NCI-H1105 (cell line): ENCODE results near the gene SOX5.

Experiments used
- DNase-seq: peaks from one replicate; lab custom pipeline; 2025; lab: John Stamatoyannopoulos, UW

The SOX5 gene

GRCh38 chr12:23600919-23601318 lies 348.6 kb downstream of the SOX5 start:
- no peak for DNase-seq

GRCh38 chr12:23596568-23596967 lies 352.9 kb downstream of the SOX5 start:
- DNase-seq, result no peak

GRCh38 chr12:23587833-23588559 lies 361.5 kb downstream of the SOX5 start:
- no peak for DNase-seq

GRCh38 chr12:23585782-23586163 lies 363.7 kb downstream of the SOX5 start:
- no peak for DNase-seq

GRCh38 chr12:23585156-23585781 lies 364.2 kb downstream of the SOX5 start:
- no peak for DNase-seq

GRCh38 chr12:23581913-23582312 lies 367.6 kb downstream of the SOX5 start:
- DNase-seq, result no peak

GRCh38 chr12:23579257-23579656 lies 370.2 kb downstream of the SOX5 start:
- no peak for DNase-seq

GRCh38 chr12:23576372-23576771 lies 373.1 kb downstream of the SOX5 start:
- DNase-seq, result no peak

GRCh38 chr12:23569356-23569755 lies 380.1 kb downstream of the SOX5 start:
- no peak for DNase-seq

GRCh38 chr12:23566133-23566532 lies 383.3 kb downstream of the SOX5 start:
- no peak for DNase-seq

GRCh38 chr12:23564451-23565152 lies 384.9 kb downstream of the SOX5 start:
- peak; percentile 76 for DNase-seq

GRCh38 chr12:23561364-23562345 lies 387.8 kb downstream of the SOX5 start:
- no peak for DNase-seq

GRCh38 chr12:23560611-23561010 lies 388.9 kb downstream of the SOX5 start:
- DNase-seq, result no peak

GRCh38 chr12:23559268-23559753 lies 390.2 kb downstream of the SOX5 start:
- DNase-seq, result no peak

- no peak for DNase-seq
These were observed 392.8 kb downstream of the SOX5 start for GRCh38 chr12:23556661-23557060.

- no peak for DNase-seq
These were observed 393.7 kb downstream of the SOX5 start for GRCh38 chr12:23555825-23556207.

- no peak for DNase-seq
These were observed 394.2 kb downstream of the SOX5 start for GRCh38 chr12:23555180-23555824.

GRCh38 chr12:23552417-23552816 lies 397.1 kb downstream of the SOX5 start:
- DNase-seq, result no peak

GRCh38 chr12:23550753-23551152 lies 398.7 kb downstream of the SOX5 start:
- DNase-seq, result no peak

- DNase-seq, result no peak
These were observed 400.7 kb downstream of the SOX5 start for GRCh38 chr12:23548742-23549141.

GRCh38 chr12:23546756-23547155 lies 402.7 kb downstream of the SOX5 start:
- DNase-seq, result no peak
